ENCODE measurements around the gene RECQL5. TPM values are rescaled to one million over a fixed set of nuclear protein-coding genes. Genes with fewer than 3 reads are reported as not detected.

Gene RECQL5
- total RNA-seq, 1 experiment from 2014 or later = 67.0 TPM

DNA sequence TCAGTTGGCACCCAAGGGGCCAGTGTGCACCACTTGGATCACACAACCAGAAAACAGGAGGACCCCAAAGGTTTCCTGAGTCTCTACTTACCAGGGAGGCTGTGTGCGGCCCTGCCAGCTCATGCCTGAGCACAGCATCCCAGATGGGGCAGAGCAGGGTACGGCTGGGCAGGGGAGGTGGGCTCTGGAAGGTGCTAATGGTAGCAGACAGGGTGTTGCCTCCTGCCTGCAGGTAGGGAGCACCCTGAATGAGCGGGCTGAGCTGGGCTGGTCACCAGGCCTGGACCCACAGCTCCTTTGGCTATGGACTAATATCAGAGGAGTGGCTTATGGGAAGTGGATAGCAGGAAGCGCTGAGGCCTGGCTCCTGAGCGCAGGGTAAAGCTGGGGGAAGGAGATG, 14.6 kb downstream of the RECQL5 start:
- Mint-ChIP-seq H3K4me1 (ENCODE audit: low read depth, unreplicated experiment) (no peaks in the 10 kb centered on the region), H3K27me3 (ENCODE audit: insufficient read depth, unreplicated experiment) (no peaks in the 10 kb centered on the region), H3K9me3 (ENCODE audit: unreplicated experiment) (no peaks in the 10 kb centered on the region), H3K4me3 (ENCODE audit: unreplicated experiment) (no peak overlapping the region), H3K36me3 (ENCODE audit: insufficient read depth, unreplicated experiment) (peaks cover 39% of the 10 kb centered on the region), H3K27ac (ENCODE audit: unreplicated experiment) (no peak overlapping the region)
- BruUV-seq (replicated peaks) = no TSS peak
- Histone ChIP-seq H3K4me1 (peaks cover 3% of the 10 kb centered on the region; the same call in 1 of the 2 replicates), H3K9me3 (no peaks in the 10 kb centered on the region), H3K36me3 (ENCODE audit: control insufficient read depth, insufficient read depth, low read length) (peaks cover 2% of the 10 kb centered on the region), H3K4me3 (ENCODE audit: low read depth, low read length) (no peak overlapping the region), H3K27me3 (replicated peaks; ENCODE audit: control insufficient read depth, insufficient read depth, low read length) (no peaks in the 10 kb centered on the region)
- peak in 1 of 2 experiments; percentile 25 for DNase-seq
- TF ChIP-seq, protein P1, sequence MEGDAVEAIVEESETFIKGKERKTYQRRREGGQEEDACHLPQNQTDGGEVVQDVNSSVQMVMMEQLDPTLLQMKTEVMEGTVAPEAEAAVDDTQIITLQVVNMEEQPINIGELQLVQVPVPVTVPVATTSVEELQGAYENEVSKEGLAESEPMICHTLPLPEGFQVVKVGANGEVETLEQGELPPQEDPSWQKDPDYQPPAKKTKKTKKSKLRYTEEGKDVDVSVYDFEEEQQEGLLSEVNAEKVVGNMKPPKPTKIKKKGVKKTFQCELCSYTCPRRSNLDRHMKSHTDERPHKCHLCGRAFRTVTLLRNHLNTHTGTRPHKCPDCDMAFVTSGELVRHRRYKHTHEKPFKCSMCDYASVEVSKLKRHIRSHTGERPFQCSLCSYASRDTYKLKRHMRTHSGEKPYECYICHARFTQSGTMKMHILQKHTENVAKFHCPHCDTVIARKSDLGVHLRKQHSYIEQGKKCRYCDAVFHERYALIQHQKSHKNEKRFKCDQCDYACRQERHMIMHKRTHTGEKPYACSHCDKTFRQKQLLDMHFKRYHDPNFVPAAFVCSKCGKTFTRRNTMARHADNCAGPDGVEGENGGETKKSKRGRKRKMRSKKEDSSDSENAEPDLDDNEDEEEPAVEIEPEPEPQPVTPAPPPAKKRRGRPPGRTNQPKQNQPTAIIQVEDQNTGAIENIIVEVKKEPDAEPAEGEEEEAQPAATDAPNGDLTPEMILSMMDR (IDR thresholded peaks at IDR 0.05; ENCODE audit: insufficient read depth in 1 of 2, low read depth in 1 of 2, low read length in 1 of 2, severe bottlenecking in 1 of 2, unreplicated experiment in 1 of 2) = no peak
- POLR2A ChIA-PET = no interaction called here
- CTCF ChIA-PET = interaction anchor here (1.0 to 4.0 kb wide), 7 partner anchors 11 to 136 kb away, joined by 3 to 143 read pairs (median 5); partner anchors contain the start of genes SMIM5 and TSEN54
- intact Hi-C loops (cut with micrococcal nuclease; ENCODE audit: unreplicated experiment) = no loop called here

GRCh38 chr17:75650874-75651273, 16.1 kb downstream of the RECQL5 start:
- Mint-ChIP-seq H3K36me3 (ENCODE audit: insufficient read depth, unreplicated experiment) (peaks cover 47% of the 10 kb centered on the region), H3K4me1 (ENCODE audit: low read depth, unreplicated experiment) (peaks cover 10% of the 10 kb centered on the region), H3K27me3 (ENCODE audit: insufficient read depth, unreplicated experiment) (no peaks in the 10 kb centered on the region), H3K9me3 (ENCODE audit: unreplicated experiment) (no peaks in the 10 kb centered on the region), H3K27ac (ENCODE audit: unreplicated experiment) (no peak overlapping the region), H3K4me3 (ENCODE audit: unreplicated experiment) (no peak overlapping the region)
- Histone ChIP-seq H3K4me1 (peaks cover 17% of the 10 kb centered on the region), H3K4me3 (ENCODE audit: low read depth, low read length) (no peak overlapping the region), H3K36me3 (ENCODE audit: control insufficient read depth, insufficient read depth, low read length) (no peaks in the 10 kb centered on the region; the same call in none of the 2 replicates), H3K9me3 (no peaks in the 10 kb centered on the region), H3K27me3 (replicated peaks; ENCODE audit: control insufficient read depth, insufficient read depth, low read length) (no peaks in the 10 kb centered on the region)
- BruUV-seq (replicated peaks) = no TSS peak
- CTCF ChIA-PET = interaction anchor here (1.5 kb wide), 1 partner anchor 18 kb away, joined by 7 read pairs; the partner anchor contains the start of gene SMIM5
- DNase-seq = no peak
- POLR2A ChIA-PET = no interaction called here
- TF ChIP-seq, protein P1 (IDR thresholded peaks at IDR 0.05; ENCODE audit: insufficient read depth in 1 of 2, low read depth in 1 of 2, low read length in 1 of 2, severe bottlenecking in 1 of 2, unreplicated experiment in 1 of 2) = no peak
- intact Hi-C loops (cut with micrococcal nuclease; ENCODE audit: unreplicated experiment) = no loop called here

DNA sequence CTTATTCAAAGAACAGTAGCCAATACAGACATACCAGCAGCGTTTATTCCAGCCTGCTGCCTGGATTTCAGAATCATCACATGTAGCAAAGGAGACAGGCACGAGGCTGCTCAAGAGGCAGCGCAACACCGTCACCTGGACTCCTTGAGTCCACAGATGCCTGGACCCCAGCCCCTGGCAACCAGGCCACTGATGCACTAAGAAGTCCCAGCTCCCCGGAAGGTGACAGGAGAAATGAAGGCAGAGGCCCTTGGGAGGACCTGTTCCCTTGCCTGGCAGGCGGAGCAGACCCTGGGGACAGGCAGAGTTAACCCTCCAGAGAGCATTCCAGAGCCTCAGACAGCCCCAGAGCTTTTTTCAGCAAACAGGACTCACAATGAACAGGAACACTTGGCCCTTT, 17.3 kb downstream of the RECQL5 start:
- Histone ChIP-seq H3K36me3 (ENCODE audit: control insufficient read depth, insufficient read depth, low read length) (no peaks in the 10 kb centered on the region; the same call in none of the 2 replicates), H3K27me3 (replicated peaks; ENCODE audit: control insufficient read depth, insufficient read depth, low read length) (no peaks in the 10 kb centered on the region), H3K4me3 (ENCODE audit: low read depth, low read length) (no peak overlapping the region), H3K4me1 (peaks cover 29% of the 10 kb centered on the region), H3K9me3 (no peaks in the 10 kb centered on the region)
- Mint-ChIP-seq H3K36me3 (ENCODE audit: insufficient read depth, unreplicated experiment) (peaks cover 57% of the 10 kb centered on the region), H3K27ac (ENCODE audit: unreplicated experiment) (no peak overlapping the region), H3K4me1 (ENCODE audit: low read depth, unreplicated experiment) (peaks cover 22% of the 10 kb centered on the region), H3K4me3 (ENCODE audit: unreplicated experiment) (no peak overlapping the region), H3K9me3 (ENCODE audit: unreplicated experiment) (no peaks in the 10 kb centered on the region), H3K27me3 (ENCODE audit: insufficient read depth, unreplicated experiment) (no peaks in the 10 kb centered on the region)
- no TSS peak for BruUV-seq (replicated peaks)
- no peak for DNase-seq
- ChIA-PET POLR2A (no interaction called here), CTCF (interaction anchor here (1.0 to 1.5 kb wide), 2 partner anchors 16 kb away, joined by 3 to 7 read pairs; partner anchors contain the start of gene SMIM5)
- intact Hi-C loops (cut with micrococcal nuclease; ENCODE audit: unreplicated experiment) = no loop called here
- TF ChIP-seq, protein P1 (IDR thresholded peaks at IDR 0.05; ENCODE audit: insufficient read depth in 1 of 2, low read depth in 1 of 2, low read length in 1 of 2, severe bottlenecking in 1 of 2, unreplicated experiment in 1 of 2) = no peak

All from Caco-2 (cell line).